Activated naive CD4-positive, alpha-beta T cell treated with anti-CD3 and anti-CD28 coated beads, Interleukin-2, amount 50 U/mL, for 24 hours (primary cell): ENCODE measurements around the gene MXRA5.
"Not testable (repeated sequence)": the region's sequence is repeated elsewhere in the genome, so short reads cannot be mapped to it uniquely, and the experiment has no call there.

Source experiments
- H3K27ac Mint-ChIP-seq: one replicate; pipeline ENCODE4 v1.8.0; 2021; ENCODE audit warnings: mild to moderate bottlenecking, mixed read lengths
- H3K27me3 Mint-ChIP-seq: one replicate; pipeline ENCODE4 v1.8.0; 2021; ENCODE audit warnings: mixed read lengths
- H3K36me3 Mint-ChIP-seq: one replicate; pipeline ENCODE4 v1.8.0; 2021; ENCODE audit warnings: mixed read lengths
- H3K4me1 Mint-ChIP-seq: one replicate; pipeline ENCODE4 v1.8.0; 2021; ENCODE audit warnings: mixed read lengths
- H3K4me3 Mint-ChIP-seq: one replicate; pipeline ENCODE4 v1.8.0; 2021; ENCODE audit warnings: mild to moderate bottlenecking, mixed read lengths
- H3K9me3 Mint-ChIP-seq: one replicate; pipeline ENCODE4 v1.8.0; 2021; ENCODE audit warnings: mixed read lengths

The MXRA5 gene, protein sequence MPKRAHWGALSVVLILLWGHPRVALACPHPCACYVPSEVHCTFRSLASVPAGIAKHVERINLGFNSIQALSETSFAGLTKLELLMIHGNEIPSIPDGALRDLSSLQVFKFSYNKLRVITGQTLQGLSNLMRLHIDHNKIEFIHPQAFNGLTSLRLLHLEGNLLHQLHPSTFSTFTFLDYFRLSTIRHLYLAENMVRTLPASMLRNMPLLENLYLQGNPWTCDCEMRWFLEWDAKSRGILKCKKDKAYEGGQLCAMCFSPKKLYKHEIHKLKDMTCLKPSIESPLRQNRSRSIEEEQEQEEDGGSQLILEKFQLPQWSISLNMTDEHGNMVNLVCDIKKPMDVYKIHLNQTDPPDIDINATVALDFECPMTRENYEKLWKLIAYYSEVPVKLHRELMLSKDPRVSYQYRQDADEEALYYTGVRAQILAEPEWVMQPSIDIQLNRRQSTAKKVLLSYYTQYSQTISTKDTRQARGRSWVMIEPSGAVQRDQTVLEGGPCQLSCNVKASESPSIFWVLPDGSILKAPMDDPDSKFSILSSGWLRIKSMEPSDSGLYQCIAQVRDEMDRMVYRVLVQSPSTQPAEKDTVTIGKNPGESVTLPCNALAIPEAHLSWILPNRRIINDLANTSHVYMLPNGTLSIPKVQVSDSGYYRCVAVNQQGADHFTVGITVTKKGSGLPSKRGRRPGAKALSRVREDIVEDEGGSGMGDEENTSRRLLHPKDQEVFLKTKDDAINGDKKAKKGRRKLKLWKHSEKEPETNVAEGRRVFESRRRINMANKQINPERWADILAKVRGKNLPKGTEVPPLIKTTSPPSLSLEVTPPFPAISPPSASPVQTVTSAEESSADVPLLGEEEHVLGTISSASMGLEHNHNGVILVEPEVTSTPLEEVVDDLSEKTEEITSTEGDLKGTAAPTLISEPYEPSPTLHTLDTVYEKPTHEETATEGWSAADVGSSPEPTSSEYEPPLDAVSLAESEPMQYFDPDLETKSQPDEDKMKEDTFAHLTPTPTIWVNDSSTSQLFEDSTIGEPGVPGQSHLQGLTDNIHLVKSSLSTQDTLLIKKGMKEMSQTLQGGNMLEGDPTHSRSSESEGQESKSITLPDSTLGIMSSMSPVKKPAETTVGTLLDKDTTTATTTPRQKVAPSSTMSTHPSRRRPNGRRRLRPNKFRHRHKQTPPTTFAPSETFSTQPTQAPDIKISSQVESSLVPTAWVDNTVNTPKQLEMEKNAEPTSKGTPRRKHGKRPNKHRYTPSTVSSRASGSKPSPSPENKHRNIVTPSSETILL (N-terminal part only)

DNA sequence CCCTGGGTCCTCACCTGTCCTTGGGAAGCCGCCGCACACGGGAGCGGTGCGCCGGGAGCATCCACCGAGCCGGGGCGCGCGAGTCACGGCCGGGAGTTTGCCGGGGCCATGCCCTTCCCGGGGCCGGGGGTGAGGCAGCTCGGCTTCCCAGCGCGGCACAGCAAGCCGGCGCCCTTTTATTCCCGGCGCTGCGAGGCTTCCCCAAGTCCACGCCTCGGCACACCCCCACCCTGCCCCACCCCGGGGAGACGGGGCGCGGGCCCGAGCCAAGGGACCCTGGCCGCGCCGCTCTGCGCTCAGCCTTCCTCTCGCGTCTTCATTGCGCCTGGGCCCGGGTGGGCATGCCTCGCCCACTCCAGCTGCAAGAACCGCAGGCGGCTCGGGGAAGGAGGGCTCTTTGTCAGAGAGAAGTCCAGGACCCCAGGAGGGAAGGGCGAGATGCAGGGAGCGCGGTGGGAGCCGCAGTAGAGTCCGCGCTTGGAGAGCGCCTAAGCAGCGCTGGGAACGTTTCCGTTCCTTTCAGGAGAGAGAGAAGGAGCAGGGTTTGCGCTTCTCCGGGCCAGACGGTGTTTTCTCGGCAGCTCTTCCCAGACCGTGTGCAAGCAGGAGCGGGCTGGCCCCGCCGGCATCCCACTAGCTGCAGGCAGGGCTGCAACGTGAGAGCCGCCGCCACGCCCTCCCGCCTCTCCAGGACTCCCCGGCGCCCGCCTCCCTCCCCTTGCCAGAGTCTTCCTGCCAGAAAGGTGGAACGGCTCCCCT is at the start of gene MXRA5:
TSS of gene MXRA5 (minus strand) at position 152 of the 759 bp plus-strand sequence. CDS start 2,819 bp downstream, outside the sequence.
- no peak within 1 kb of the TSS for H3K27ac Mint-ChIP-seq
- H3K4me3 Mint-ChIP-seq: no peak within 1 kb of the TSS
- no peaks in the 10 kb centered on the region for H3K9me3 Mint-ChIP-seq
- H3K4me1 Mint-ChIP-seq: no peaks in the 10 kb centered on the region
- peaks cover 12% of the 10 kb centered on the region for H3K27me3 Mint-ChIP-seq
- peaks cover 2% of the 10 kb centered on the region for H3K36me3 Mint-ChIP-seq

DNA sequence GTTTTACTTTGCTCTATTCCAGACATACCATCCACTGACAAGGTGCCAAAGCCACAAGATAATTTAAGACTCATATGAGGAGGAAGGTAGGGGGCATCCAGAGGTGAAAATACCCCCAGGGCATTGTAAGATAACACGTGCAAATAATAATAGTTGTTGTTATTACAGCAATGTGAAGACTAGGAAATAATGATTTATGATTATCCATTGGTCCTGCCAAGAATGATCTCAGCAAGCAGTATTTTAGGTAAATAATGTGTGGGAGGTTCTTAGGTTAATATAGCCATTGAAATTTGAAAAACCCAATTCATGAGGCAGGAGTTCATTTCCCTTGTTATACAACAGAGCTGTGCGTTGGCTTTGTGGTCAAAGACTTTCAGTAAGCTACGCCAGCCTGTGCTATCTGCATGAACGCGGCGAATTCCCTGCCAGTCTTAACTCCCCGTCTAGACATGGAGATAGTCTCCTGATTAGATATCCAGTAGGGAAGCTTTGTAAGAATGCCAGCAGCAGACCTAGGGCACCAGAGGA is 47.2 kb upstream of the MXRA5 start:
- Mint-ChIP-seq H3K36me3 (no peaks in the 10 kb centered on the region), H3K4me3 (no peak overlapping the region), H3K27me3 (no peaks in the 10 kb centered on the region), H3K4me1 (no peaks in the 10 kb centered on the region), H3K27ac (no peak overlapping the region), H3K9me3 (no peaks in the 10 kb centered on the region)

DNA sequence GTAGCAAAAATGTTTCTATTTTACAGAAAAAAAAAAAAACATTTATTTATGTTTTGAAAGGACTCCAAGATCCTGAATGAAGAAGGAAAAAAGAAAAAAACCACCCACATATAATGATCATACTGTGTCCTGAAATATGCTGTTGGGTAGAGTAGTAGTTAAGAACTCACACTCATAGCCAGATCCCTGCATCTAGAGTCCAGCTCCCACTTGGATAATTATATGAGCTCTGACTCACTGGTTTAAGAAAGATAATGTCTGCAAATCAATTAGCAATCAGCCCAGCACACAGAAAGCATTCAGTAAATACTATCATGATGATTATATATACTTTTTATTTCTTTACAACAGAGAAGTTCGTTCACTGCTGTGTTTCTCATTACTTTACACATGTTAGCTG is 46.7 kb upstream of the MXRA5 start:
- no peak overlapping the region for H3K27ac Mint-ChIP-seq
- H3K4me3 Mint-ChIP-seq: no peak overlapping the region
- no peaks in the 10 kb centered on the region for H3K9me3 Mint-ChIP-seq
- H3K27me3 Mint-ChIP-seq: no peaks in the 10 kb centered on the region
- no peaks in the 10 kb centered on the region for H3K4me1 Mint-ChIP-seq
- no peaks in the 10 kb centered on the region for H3K36me3 Mint-ChIP-seq

DNA sequence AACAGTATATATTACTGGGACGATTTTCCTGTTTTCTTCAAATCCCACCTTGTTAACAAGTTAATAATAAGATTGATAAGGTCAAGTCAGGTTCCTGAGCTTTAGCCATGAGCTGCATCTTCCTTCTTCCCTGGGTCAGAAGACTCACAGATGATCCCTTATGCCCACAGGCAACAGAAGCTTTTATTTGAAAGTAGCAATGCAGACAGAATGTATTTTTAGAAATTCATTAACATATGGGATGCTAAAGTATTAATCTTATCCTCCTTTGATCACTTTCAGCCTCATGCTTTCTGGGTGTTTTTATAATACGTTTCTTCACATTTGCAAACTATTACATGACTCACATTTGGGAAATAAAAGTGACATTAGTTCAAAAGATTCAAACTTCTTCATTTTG is 42.0 kb upstream of the MXRA5 start:
- no peaks in the 10 kb centered on the region for H3K27me3 Mint-ChIP-seq
- no peaks in the 10 kb centered on the region for H3K36me3 Mint-ChIP-seq
- no peaks in the 10 kb centered on the region for H3K4me1 Mint-ChIP-seq
- no peak overlapping the region for H3K4me3 Mint-ChIP-seq
- H3K27ac Mint-ChIP-seq: no peak overlapping the region
- H3K9me3 Mint-ChIP-seq: no peaks in the 10 kb centered on the region

DNA sequence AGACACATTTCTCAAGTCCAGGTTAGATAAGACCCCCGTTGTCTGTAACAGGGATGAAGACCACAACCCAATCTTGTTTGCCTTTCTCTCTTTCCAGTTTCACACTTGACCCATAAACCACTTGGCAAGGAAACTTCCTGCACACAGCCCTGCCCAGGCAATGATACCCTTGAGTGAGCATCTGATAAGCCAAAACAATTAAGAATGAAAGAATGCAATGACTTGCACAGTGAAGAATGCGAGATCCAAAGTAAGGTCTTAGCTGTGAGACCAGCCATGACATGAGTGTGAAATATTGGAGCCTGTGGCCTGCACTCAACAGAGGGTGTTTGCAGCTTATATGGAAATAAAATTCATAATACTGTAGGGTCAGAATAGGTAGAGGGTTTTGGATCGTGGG is 37.9 kb upstream of the MXRA5 start:
- H3K27ac Mint-ChIP-seq: no peak overlapping the region
- H3K4me3 Mint-ChIP-seq: no peak overlapping the region
- no peaks in the 10 kb centered on the region for H3K4me1 Mint-ChIP-seq
- H3K36me3 Mint-ChIP-seq: no peaks in the 10 kb centered on the region
- no peaks in the 10 kb centered on the region for H3K9me3 Mint-ChIP-seq
- no peaks in the 10 kb centered on the region for H3K27me3 Mint-ChIP-seq

DNA sequence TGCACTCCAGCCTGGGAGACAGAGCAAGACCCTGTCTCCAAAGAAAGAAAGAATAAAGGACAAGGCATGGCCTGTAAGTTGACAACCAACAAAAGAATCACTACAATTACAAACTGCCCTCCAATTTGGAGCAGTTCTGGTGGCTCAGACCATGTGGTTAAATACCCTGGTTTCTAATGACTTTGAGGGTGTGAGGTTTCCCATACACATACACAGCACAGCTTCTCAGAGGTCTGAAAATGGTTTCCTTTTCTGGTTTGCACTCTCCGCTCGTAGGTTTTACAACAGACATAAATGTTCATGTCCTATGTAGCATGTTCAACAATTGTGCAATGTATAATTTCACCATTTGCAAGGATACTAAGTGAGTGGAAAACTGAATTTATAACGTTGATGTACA is 34.2 kb upstream of the MXRA5 start:
- Mint-ChIP-seq H3K27ac (no peak overlapping the region), H3K4me1 (no peaks in the 10 kb centered on the region), H3K36me3 (no peaks in the 10 kb centered on the region), H3K27me3 (no peaks in the 10 kb centered on the region), H3K9me3 (no peaks in the 10 kb centered on the region), H3K4me3 (no peak overlapping the region)

DNA sequence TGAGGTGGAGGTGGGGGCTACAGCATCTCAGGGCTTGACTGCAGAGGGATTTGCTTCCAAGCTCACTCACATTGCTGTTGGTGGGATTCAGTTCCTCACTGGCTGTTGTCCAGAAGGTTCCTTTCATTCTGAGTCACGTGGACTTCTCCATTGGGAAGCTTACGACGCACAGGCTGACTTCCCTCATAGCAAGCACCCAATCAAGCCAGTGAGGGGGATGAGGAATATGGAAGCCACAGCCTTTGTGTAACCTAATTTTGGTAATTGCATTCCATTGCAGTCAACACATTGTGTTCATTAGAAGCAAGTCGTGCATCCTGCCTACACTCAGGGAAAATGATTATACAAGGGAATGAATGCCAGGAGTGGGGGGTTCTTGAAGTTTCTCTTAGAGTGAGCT is 32.7 kb upstream of the MXRA5 start:
- Mint-ChIP-seq H3K36me3 (no peaks in the 10 kb centered on the region), H3K27ac (no peak overlapping the region), H3K4me1 (no peaks in the 10 kb centered on the region), H3K27me3 (no peaks in the 10 kb centered on the region), H3K4me3 (no peak overlapping the region), H3K9me3 (no peaks in the 10 kb centered on the region)

DNA sequence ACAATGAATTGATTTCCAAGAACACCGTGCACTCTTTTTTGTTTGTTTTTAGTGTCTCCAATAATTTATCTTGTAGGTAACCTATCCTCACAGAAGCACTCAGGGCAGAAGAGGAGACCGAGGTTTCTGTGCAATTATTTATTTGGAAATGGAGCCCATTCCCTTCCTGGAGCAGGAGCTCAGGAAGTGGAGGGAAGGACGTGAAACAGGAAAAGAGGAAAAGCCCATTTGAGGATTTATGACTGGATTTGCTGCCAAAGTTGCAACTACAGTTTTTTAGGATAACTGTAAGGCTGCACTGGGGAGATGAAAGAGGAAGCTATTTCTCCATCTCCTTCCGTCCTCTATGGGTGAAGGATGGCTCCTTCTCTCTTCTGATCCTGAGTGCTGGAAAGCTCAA is 31.7 kb upstream of the MXRA5 start:
- H3K36me3 Mint-ChIP-seq: no peaks in the 10 kb centered on the region
- no peaks in the 10 kb centered on the region for H3K27me3 Mint-ChIP-seq
- no peaks in the 10 kb centered on the region for H3K4me1 Mint-ChIP-seq
- no peaks in the 10 kb centered on the region for H3K9me3 Mint-ChIP-seq
- H3K27ac Mint-ChIP-seq: no peak overlapping the region
- no peak overlapping the region for H3K4me3 Mint-ChIP-seq

DNA sequence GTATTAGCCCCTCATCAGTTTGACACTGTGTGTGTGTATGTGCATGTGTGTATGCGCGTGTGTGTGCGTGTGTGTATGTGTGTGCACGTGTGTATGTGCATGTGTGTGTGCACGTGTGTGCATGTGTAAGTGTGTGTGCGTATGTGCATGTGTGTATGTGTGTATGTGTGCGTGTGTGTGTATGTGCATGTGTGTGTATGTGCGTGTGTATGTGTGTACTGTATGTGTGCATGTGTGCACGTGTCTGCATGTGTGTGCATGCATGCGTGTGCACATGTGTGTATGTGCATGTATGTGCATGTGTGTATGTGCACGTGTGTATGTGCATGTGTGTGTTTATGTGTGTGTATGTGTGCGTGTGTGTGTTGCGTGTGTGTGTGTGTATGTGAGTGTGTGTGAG is 31.1 kb upstream of the MXRA5 start:
- Mint-ChIP-seq H3K36me3 (no peaks in the 10 kb centered on the region), H3K4me3 (no peak overlapping the region), H3K4me1 (no peaks in the 10 kb centered on the region), H3K27me3 (no peaks in the 10 kb centered on the region), H3K27ac (no peak overlapping the region), H3K9me3 (no peaks in the 10 kb centered on the region)

DNA sequence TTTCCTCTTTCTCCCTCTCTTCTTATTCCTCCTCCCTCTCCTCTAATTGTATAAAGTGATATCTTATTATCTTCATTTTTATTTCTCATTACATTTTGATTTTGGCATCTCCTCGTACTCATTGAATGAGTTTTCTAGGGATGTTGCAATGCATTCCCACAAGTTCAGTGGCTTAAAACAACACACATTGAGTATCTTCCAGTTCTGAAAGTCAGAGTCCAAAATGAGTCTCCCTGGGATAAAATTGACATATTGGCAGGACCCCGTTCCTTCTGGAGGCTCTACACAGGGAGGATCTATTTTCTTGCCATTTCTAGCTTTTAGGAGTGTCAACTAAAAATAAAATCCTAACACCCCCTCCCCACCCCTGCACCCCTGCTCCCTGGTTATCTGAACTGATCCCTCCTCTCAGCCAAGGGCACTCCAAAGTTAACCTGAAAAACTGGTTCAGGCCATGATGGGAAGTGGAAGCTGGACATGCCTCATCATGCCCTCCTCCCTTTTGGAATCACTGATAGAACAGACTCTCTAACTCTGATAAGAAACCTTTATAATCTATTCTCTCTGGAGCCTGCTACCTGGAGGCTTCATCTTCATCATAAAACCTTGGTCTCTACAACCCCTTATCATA is 29.5 kb upstream of the MXRA5 start:
- not testable (repeated sequence) for H3K4me3 Mint-ChIP-seq, H3K36me3 Mint-ChIP-seq, H3K4me1 Mint-ChIP-seq, H3K27ac Mint-ChIP-seq, H3K27me3 Mint-ChIP-seq, H3K9me3 Mint-ChIP-seq

DNA sequence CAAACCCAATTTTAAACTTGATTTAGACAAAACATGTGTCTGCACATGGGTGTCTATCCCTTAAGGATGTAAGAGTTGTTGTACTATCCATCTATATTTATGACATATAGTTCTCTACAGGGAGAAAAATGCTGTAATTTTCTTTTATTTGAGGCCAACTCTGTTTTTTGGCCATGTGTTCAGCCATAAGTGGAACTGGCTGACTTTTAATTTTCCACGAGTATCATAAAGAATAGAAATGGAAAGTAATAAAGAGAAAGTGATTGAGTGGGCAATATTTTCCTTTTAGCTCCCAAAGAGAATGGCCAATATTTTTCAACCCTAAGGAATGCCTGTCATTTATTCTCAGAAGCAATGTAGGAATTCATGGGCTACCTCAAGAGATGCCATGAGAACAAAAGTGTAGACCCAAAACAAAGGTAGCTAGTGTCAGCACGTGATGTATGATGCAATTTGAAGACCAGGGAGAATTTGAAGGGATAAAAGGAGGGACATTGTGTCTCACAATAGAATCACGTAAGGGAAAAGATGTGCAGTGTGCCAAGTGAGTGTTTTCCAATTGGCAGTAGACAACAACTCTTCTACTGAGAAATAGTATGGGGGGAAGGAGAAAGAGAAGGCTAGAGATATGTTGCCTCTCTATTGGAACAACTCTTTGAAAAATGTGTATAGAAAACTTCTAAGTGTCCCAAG is 27.8 kb upstream of the MXRA5 start:
- H3K4me1 Mint-ChIP-seq: no peaks in the 10 kb centered on the region
- no peaks in the 10 kb centered on the region for H3K36me3 Mint-ChIP-seq
- H3K27ac Mint-ChIP-seq: no peak overlapping the region
- H3K4me3 Mint-ChIP-seq: no peak overlapping the region
- no peaks in the 10 kb centered on the region for H3K9me3 Mint-ChIP-seq
- no peaks in the 10 kb centered on the region for H3K27me3 Mint-ChIP-seq

DNA sequence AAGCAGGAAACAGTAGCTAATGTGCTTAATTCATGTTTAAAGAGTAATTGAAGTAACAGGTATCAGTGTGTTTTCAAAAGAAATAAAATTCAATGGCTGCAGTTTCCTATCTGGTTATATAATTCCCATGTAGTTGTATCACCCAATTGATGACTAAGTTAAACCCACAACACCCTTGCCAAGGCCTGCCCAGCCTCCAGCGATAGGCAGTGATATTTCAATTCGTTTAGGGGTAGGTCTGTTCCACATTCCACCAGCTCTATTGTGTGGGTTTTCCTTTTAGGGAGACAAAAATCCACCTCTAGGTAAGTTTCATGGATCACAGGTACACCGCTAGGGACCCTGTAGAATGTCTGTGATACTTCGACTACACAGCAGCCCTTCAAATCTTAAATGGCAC is 24.7 kb upstream of the MXRA5 start:
- Mint-ChIP-seq H3K4me3 (no peak overlapping the region), H3K36me3 (no peaks in the 10 kb centered on the region), H3K9me3 (no peaks in the 10 kb centered on the region), H3K27ac (no peak overlapping the region), H3K4me1 (no peaks in the 10 kb centered on the region), H3K27me3 (no peaks in the 10 kb centered on the region)

DNA sequence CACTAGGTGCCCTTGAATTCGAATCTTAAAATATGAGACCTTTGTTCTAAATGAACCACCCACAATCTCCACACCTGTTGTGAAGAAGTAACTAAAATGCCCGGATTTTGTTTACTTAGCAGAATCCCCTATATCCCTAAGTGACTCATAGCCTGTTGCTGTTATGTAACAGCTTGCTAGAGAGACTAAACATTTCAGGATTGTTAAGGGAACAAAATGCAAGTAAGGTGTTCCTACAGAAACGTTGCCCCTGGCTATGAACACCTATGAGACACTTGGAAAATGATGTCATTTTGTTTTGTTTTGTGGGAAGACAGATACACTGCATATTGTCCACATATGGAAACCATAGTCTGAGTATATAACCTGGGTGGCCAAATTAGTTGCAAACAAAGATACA is 24.2 kb upstream of the MXRA5 start:
- Mint-ChIP-seq H3K27me3 (no peaks in the 10 kb centered on the region), H3K4me3 (no peak overlapping the region), H3K4me1 (no peaks in the 10 kb centered on the region), H3K27ac (no peak overlapping the region), H3K36me3 (no peaks in the 10 kb centered on the region), H3K9me3 (no peaks in the 10 kb centered on the region)

DNA sequence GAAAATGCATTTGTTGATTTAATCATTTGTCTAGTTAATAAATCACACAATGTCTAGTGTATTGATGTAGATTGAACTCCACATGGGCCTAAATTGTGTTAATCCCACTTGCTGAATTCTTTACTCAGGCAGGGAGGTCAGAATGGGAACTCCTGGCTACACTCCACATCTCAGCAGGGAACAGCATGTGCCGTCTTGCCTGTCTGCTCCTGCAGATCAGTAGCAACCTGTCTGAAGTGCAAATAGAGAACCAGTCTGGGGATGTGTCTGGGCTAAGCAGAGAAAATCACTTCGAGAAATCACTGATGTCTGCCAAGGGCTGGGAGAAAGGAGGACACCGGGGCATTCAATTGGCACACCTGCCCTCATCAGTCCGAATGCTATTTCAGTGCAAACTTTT is 16.5 kb upstream of the MXRA5 start:
- Mint-ChIP-seq H3K27me3 (no peaks in the 10 kb centered on the region), H3K4me1 (no peaks in the 10 kb centered on the region), H3K9me3 (no peaks in the 10 kb centered on the region), H3K27ac (no peak overlapping the region), H3K4me3 (no peak overlapping the region), H3K36me3 (no peaks in the 10 kb centered on the region)
